HEK293 (cell line): ENCODE results near the gene SETDB2.

Experiments used
- TCF7L2 ChIP-seq: IDR thresholded peaks from 2 replicates; pipeline ENCODE4 v1.6.1; 2011; ENCODE audit warnings: low read depth, mild to moderate bottlenecking, inconsistent platforms, low read length, moderate library complexity, borderline replicate concordance
- ZBTB48 ChIP-seq: fragments of 450-650 bp; formaldehyde crosslinking; IDR thresholded peaks from 2 replicates; pipeline ENCODE4 v1.5.1; 2016; ENCODE audit warnings: missing biosample characterization, missing genetic modification characterization
- ZNF140 ChIP-seq: fragments of 450-650 bp; formaldehyde crosslinking; IDR thresholded peaks from 2 replicates; pipeline ENCODE4 v1.5.1; 2016; ENCODE audit warnings: missing biosample characterization, missing genetic modification characterization
- ZNF548 ChIP-seq: fragments of 450-650 bp; formaldehyde crosslinking; IDR thresholded peaks from 2 replicates; pipeline ENCODE4 v1.5.1; 2016; ENCODE audit warnings: missing biosample characterization, missing genetic modification characterization
- ZNF707 ChIP-seq: fragments of 450-650 bp; formaldehyde crosslinking; IDR thresholded peaks from 2 replicates; pipeline ENCODE4 v1.5.1; 2016; ENCODE audit warnings: missing biosample characterization, missing genetic modification characterization
- ZNF777 ChIP-seq: fragments of 450-650 bp; formaldehyde crosslinking; IDR thresholded peaks from 2 replicates; pipeline ENCODE4 v1.5.1; 2017; ENCODE audit warnings: missing biosample characterization, missing genetic modification characterization, borderline replicate concordance
- TF ChIP-seq, protein P1 (sequence below): fragments of 450-650 bp; formaldehyde crosslinking; IDR thresholded peaks from 2 replicates; pipeline ENCODE4 v1.5.1; 2016; ENCODE audit warnings: missing biosample characterization, missing genetic modification characterization
- TF ChIP-seq, protein P2 (sequence below): fragments of 450-650 bp; formaldehyde crosslinking; IDR thresholded peaks from 2 replicates; pipeline ENCODE4 v1.5.1; 2016; ENCODE audit warnings: missing biosample characterization, missing genetic modification characterization
- TF ChIP-seq, protein P3 (sequence below): fragments of 450-650 bp; formaldehyde crosslinking; IDR thresholded peaks from 2 replicates; pipeline ENCODE4 v1.5.1; 2016; ENCODE audit warnings: missing biosample characterization, missing genetic modification characterization, low read depth

DNA sequence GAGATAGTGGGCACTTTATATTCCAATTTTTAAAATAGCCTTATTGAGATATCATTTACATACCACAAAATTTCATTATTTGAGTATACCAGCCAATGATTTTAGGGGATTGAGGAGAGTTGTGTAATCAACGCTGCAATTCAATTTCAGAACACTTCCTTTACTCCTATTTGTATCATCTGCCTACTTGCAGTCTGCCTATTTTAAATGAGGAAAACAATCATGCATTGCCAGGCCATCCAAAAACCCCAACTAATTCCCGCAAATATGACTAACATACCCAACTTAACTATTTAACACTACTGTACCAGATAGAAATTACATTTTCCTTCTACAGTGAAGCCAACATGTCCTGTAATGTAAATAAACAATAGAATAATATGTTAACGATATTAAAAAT is 26.9 kb upstream of the SETDB2 start:
- TF ChIP-seq, protein P1, sequence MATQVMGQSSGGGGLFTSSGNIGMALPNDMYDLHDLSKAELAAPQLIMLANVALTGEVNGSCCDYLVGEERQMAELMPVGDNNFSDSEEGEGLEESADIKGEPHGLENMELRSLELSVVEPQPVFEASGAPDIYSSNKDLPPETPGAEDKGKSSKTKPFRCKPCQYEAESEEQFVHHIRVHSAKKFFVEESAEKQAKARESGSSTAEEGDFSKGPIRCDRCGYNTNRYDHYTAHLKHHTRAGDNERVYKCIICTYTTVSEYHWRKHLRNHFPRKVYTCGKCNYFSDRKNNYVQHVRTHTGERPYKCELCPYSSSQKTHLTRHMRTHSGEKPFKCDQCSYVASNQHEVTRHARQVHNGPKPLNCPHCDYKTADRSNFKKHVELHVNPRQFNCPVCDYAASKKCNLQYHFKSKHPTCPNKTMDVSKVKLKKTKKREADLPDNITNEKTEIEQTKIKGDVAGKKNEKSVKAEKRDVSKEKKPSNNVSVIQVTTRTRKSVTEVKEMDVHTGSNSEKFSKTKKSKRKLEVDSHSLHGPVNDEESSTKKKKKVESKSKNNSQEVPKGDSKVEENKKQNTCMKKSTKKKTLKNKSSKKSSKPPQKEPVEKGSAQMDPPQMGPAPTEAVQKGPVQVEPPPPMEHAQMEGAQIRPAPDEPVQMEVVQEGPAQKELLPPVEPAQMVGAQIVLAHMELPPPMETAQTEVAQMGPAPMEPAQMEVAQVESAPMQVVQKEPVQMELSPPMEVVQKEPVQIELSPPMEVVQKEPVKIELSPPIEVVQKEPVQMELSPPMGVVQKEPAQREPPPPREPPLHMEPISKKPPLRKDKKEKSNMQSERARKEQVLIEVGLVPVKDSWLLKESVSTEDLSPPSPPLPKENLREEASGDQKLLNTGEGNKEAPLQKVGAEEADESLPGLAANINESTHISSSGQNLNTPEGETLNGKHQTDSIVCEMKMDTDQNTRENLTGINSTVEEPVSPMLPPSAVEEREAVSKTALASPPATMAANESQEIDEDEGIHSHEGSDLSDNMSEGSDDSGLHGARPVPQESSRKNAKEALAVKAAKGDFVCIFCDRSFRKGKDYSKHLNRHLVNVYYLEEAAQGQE (tag by site-specific recombination): no peak
- TF ChIP-seq ZNF707 (tag by site-specific recombination) (no peak), ZNF777 (tag by site-specific recombination) (no peak), TCF7L2 (no peak), ZNF140 (no peak), ZNF548 (no peak), ZBTB48 (tag by site-specific recombination) (no peak)
- TF ChIP-seq, protein P2, sequence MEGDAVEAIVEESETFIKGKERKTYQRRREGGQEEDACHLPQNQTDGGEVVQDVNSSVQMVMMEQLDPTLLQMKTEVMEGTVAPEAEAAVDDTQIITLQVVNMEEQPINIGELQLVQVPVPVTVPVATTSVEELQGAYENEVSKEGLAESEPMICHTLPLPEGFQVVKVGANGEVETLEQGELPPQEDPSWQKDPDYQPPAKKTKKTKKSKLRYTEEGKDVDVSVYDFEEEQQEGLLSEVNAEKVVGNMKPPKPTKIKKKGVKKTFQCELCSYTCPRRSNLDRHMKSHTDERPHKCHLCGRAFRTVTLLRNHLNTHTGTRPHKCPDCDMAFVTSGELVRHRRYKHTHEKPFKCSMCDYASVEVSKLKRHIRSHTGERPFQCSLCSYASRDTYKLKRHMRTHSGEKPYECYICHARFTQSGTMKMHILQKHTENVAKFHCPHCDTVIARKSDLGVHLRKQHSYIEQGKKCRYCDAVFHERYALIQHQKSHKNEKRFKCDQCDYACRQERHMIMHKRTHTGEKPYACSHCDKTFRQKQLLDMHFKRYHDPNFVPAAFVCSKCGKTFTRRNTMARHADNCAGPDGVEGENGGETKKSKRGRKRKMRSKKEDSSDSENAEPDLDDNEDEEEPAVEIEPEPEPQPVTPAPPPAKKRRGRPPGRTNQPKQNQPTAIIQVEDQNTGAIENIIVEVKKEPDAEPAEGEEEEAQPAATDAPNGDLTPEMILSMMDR (tag by site-specific recombination): no peak
- TF ChIP-seq, protein P3, sequence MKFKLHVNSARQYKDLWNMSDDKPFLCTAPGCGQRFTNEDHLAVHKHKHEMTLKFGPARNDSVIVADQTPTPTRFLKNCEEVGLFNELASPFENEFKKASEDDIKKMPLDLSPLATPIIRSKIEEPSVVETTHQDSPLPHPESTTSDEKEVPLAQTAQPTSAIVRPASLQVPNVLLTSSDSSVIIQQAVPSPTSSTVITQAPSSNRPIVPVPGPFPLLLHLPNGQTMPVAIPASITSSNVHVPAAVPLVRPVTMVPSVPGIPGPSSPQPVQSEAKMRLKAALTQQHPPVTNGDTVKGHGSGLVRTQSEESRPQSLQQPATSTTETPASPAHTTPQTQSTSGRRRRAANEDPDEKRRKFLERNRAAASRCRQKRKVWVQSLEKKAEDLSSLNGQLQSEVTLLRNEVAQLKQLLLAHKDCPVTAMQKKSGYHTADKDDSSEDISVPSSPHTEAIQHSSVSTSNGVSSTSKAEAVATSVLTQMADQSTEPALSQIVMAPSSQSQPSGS (tag by site-specific recombination): no peak
